Omental fat pad (tissue), 4 donors: ENCODE measurements around the gene GAS7. TPM values are rescaled to one million over a fixed set of nuclear protein-coding genes. Genes with fewer than 3 reads are reported as not detected.

Experiments used
- ATAC-seq: fragments of 150-250 bp; one replicate; pipeline ENCODE4 v1.9.1; 2016; ENCODE audit warnings: mild to moderate bottlenecking, moderate library complexity; ENCODE audit not compliant: low FRiP score
- DNase-seq: peaks from one replicate; pipeline ENCODE4 v3.0.0-alpha.2; 2019; ENCODE audit warnings: low spot score
- CTCF ChIP-seq, 3 donors: fragments of 450-650 bp; IDR thresholded peaks; one replicate each; pipeline ENCODE4 v1.5.1; 2016 to 2017; ENCODE audit warnings: antibody characterized with exemption in 3 of 3, mild to moderate bottlenecking in 3 of 3, moderate library complexity in 2 of 3
- total RNA-seq, 4 donors: library from RNA; depleted of rRNA; stranded (reverse); fragments of >200 nt; gene quantifications; one replicate each; pipeline ENCODE4 v1.1.0, GENCODE V29; 2016

The GAS7 gene
- total RNA-seq, 4 donors from 2014 or later: 36.4 to 148 (median 52.7) TPM

GRCh38 chr17:9917801-9918200 is 280.6 kb downstream of the GAS7 start:
- ATAC-seq (no peak), DNase-seq (no peak)
- TF ChIP-seq CTCF (IDR thresholded peaks at IDR 0.05): no peak

DNA sequence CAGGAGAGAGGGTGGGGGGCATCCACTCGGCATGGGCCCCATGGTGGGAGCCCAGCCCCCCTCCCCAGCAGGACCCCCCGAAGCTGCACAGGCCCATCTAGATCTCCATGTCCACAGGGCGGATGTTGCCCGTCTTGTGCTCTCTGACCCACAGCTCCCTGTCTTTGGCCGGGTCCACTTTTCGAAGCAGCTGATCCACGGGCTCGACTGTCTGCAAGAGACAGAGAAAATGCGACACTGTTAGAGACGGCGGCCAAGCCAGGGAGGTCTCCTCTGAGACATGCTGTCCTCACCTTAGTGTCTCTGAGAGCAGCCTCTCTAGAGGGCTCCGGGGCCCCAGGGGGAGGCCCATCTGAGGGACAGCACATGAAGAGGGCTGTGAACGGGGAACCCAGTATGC is 281.3 kb downstream of the GAS7 start:
- TF ChIP-seq CTCF (IDR thresholded peaks at IDR 0.05): no peak
- DNase-seq (no peak), ATAC-seq (no peak)

- ATAC-seq (no peak), DNase-seq (no peak)
- no peak for TF ChIP-seq CTCF (IDR thresholded peaks at IDR 0.05)
These were observed 282.3 kb downstream of the GAS7 start for GRCh38 chr17:9916108-9916507.

GRCh38 chr17:9913476-9913875 is 284.9 kb downstream of the GAS7 start:
- no peak for TF ChIP-seq CTCF (IDR thresholded peaks at IDR 0.05)
- no peak for ATAC-seq
- no peak for DNase-seq

DNA sequence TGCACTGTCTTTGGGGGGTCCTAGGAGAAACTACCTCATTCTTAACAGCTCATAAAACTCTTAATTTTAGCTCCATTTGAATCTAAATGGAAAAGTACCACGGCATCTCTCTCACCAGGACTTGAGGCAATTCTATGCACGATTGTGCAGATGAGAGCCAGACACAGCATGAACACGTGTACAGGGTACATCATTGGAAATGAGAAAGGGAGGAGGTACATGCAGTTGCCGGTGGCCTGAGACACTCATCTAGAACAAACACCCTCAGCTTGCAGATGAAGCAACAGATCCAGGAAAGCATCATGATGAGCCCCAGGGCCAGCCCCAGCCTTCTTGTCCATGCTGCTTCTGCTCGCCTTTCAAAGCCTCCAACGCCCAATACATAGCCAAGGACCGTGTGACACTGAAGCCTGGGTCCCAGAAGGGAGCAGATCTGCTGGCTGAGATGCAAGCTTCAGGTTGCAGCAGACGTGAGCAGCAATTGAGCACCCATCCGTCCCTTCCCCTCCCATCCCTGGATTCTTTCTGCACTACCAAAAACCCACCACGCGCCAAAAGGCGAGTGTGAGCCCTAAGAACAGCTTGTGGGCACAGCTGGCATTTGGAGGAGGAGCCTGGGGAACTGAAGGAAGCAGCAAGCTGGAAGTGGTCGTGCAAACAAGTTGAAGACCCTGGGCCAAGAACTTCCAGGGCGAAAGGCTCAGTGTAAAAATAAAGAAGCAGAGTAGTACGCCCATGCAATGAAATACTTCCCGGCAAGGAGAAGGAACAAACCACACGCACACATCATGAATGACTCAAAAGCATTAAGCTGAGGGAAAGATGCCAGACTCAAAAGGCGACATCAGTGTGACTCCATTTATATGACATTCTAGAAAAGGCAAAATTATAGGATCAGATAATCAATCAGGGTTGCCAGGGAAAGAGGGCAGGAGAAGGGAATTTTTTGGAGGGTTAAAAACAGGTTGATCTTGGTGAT is 286.0 kb downstream of the GAS7 start:
- TF ChIP-seq CTCF (IDR thresholded peaks at IDR 0.05): no peak
- DNase-seq (no peak), ATAC-seq (no peak)

DNA sequence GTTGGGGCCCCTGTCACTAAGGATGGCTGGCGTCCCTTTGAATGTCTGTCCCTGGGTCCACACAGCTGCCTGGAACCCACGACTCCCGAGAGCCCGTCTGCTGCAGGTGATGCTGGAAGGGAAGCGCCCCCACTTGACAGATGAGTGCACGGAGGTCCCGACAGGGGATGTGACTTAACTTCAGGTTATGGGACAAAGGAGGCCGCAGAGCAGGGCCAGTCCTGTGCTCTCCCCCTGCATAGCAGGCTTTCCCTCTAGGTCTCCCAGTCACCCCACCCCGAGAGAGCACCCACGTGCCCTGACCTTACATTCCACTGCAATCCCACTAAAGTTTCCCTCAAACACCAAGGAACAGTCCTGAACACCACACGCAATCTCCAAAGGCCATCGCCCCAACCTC is 287.3 kb downstream of the GAS7 start:
- ATAC-seq (no peak), DNase-seq (no peak)
- TF ChIP-seq CTCF (IDR thresholded peaks at IDR 0.05): no peak

- DNase-seq (no peak), ATAC-seq (no peak)
- TF ChIP-seq CTCF (IDR thresholded peaks at IDR 0.05): no peak
These were observed 289.8 kb downstream of the GAS7 start for GRCh38 chr17:9908649-9909042.
